DND-41 (cell line): Measurements from ENCODE around the gene AP1M1.

ENCODE experiments used
- ATAC-seq: fragments of 200-7000 bp; cut with Tn5 transposase; 3 replicates; pipeline ENCODE4 v1.9.1; 2021; ENCODE audit warnings: low read depth; ENCODE audit not compliant: insufficient read depth
- DNase-seq: peaks from one replicate; pipeline ENCODE4 v3.0.0-alpha.2; 2020
- H2AFZ ChIP-seq: 2 replicates; pipeline ENCODE4 v1.6.0; 2012; ENCODE audit warnings: low read depth, low read length
- H3K27ac ChIP-seq: 2 replicates; pipeline ENCODE4 v1.5.1; 2012; ENCODE audit warnings: low read length, inconsistent platforms
- H3K27me3 ChIP-seq: fragments of 200-600 bp; sonication (generic); 2 replicates; pipeline ENCODE4 v1.6.0; 2012; ENCODE audit warnings: low read length, mild to moderate bottlenecking, inconsistent platforms; ENCODE audit not compliant: insufficient read depth, poor library complexity
- H3K36me3 ChIP-seq: 2 replicates; pipeline ENCODE4 v1.5.1; 2012; ENCODE audit warnings: low read length, inconsistent platforms; ENCODE audit not compliant: insufficient read depth
- H3K4me1 ChIP-seq: 2 replicates; pipeline ENCODE4 v1.5.1; 2012; ENCODE audit warnings: mild to moderate bottlenecking, low read length; ENCODE audit not compliant: insufficient read depth
- H3K4me2 ChIP-seq: 2 replicates; pipeline ENCODE4 v1.6.0; 2012; ENCODE audit warnings: mild to moderate bottlenecking, moderate library complexity, low read length, inconsistent platforms; ENCODE audit not compliant: insufficient read depth
- H3K4me3 ChIP-seq, 2 experiments: fragments of 200-600 bp in 1 of 2; shearing (Covaris generic) in 1 of 2; 2 replicates each; pipeline ENCODE4 v1.5.1; 2012 to 2016; ENCODE audit warnings: inconsistent platforms in 2 of 2, low read length in 2 of 2, mild to moderate bottlenecking in 2 of 2, low read depth in 1 of 2, moderate library complexity in 1 of 2
- H3K79me2 ChIP-seq: 2 replicates; pipeline ENCODE4 v1.6.0; 2012; ENCODE audit warnings: low read length, inconsistent platforms; ENCODE audit not compliant: insufficient read depth
- H3K9ac ChIP-seq: 2 replicates; pipeline ENCODE4 v1.6.0; 2012; ENCODE audit warnings: low read depth, mild to moderate bottlenecking, inconsistent platforms, low read length, moderate library complexity
- H3K9me3 ChIP-seq: 2 replicates; pipeline ENCODE4 v1.5.1; 2012; ENCODE audit warnings: low read length, moderate library complexity, mild to moderate bottlenecking, inconsistent platforms; ENCODE audit not compliant: insufficient read depth, severe bottlenecking
- H4K20me1 ChIP-seq: 2 replicates; pipeline ENCODE4 v1.6.0; 2012; ENCODE audit warnings: low read length; ENCODE audit not compliant: insufficient read depth
- CTCF ChIP-seq: IDR thresholded peaks from 2 replicates; pipeline ENCODE4 v1.5.1; 2012; ENCODE audit warnings: borderline replicate concordance, low read length, moderate library complexity, mild to moderate bottlenecking; ENCODE audit not compliant: poor library complexity, severe bottlenecking; ENCODE audit errors: extremely low read depth
- EZH2 ChIP-seq: IDR thresholded peaks from 3 replicates; pipeline ENCODE4 v1.6.1; 2012; ENCODE audit warnings: borderline replicate concordance, low read depth, mild to moderate bottlenecking, moderate library complexity, low read length, inconsistent platforms; ENCODE audit not compliant: severe bottlenecking

Gene AP1M1

DNA sequence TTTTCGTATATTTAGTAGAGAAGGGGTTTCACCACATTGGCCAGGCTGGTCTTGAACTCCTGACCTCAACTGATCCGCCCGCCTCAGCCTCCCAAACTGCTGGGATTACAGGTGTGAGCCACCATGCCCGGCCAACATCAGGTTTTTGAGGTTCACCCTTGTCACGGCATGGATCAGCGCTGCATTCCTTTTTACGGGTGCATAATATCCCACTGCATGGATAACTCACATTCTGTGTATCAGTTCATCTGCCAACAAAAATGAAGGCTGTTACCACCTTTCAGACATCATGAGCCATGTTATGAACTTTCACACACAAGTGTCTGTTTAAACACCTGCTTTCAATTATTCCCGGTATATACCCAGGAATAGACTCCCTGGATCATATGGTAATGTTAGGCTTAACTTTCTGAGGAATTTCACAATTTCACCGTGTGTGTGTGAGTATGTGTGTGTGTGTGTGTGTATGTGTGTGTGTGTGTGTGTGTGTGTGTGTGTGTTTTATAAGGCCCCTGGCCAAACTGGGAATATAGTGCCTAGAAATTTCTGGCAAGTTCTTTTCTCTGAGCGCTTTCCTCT lies 52.2 kb downstream of the AP1M1 start:
- Histone ChIP-seq H3K4me1 (no peaks in the 10 kb centered on the region), H3K27ac (no peak overlapping the region), H3K9ac (no peak overlapping the region), H3K79me2 (no peaks in the 10 kb centered on the region), H3K4me3 (no peak overlapping the region), H3K36me3 (no peaks in the 10 kb centered on the region), H3K9me3 (no peaks in the 10 kb centered on the region), H3K27me3 (no peaks in the 10 kb centered on the region), H2AFZ (no peak overlapping the region), H3K4me2 (no peak overlapping the region), H4K20me1 (0 out of 2 replicates have a peak, but pooled peaks cover 1% of the 10 kb centered on the region)
- ATAC-seq (no peak), DNase-seq (no peak)
- no peak for TF ChIP-seq EZH2
- no peak for TF ChIP-seq CTCF

GRCh38 chr19:16252459-16253205 lies 54.9 kb downstream of the AP1M1 start:
- no peak for TF ChIP-seq EZH2
- DNase-seq = no peak
- no peaks in the 10 kb centered on the region for H3K4me1 ChIP-seq

DNA sequence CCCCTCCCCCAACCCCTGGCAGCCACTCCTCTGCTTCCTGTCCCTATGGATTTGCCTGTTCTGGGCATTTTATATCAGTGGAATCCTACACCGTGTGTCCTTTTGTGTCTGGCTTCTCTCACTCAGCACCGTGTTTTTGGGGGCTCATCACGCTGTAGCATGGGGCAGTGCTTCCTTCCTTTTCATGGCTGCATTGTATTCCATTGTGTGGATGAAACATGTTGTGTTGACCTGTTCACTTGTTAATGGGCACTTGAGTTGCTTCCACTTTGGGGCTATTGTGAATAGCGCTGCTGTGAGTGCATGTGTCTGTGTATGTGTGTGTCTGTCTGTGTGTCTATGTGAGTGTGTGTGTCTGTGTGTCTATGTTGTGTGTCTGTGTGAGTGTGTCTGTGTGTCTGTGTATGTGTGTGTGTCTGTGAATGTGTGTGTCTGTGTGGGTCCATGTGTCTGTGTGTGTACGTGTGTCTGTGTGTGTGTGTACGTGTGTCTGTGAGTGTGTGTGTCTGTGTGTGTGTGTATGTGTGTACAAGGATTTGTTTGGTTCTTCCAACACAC lies 57.2 kb downstream of the AP1M1 start:
- ATAC-seq (no peak), DNase-seq (no peak)
- Histone ChIP-seq H3K27ac (no peak overlapping the region), H3K4me1 (no peaks in the 10 kb centered on the region), H3K79me2 (no peaks in the 10 kb centered on the region), H3K9me3 (no peaks in the 10 kb centered on the region), H3K36me3 (no peaks in the 10 kb centered on the region), H4K20me1 (0 out of 2 replicates have a peak, but pooled peaks cover 3% of the 10 kb centered on the region), H3K4me3 (no peak overlapping the region), H3K4me2 (no peak overlapping the region), H2AFZ (no peak overlapping the region), H3K9ac (no peak overlapping the region), H3K27me3 (no peaks in the 10 kb centered on the region)
- TF ChIP-seq EZH2 (no peak), CTCF (no peak)

More at GRCh38 chr19:16252459-16253205, 54.9 kb downstream of the AP1M1 start:
- no peak overlapping the region for H3K4me3 ChIP-seq
- H3K79me2 ChIP-seq = no peaks in the 10 kb centered on the region
- no peak overlapping the region for H2AFZ ChIP-seq
- no peak for ATAC-seq
- no peak overlapping the region for H3K4me2 ChIP-seq
- H4K20me1 ChIP-seq = 0 out of 2 replicates have a peak, but pooled peaks cover 3% of the 10 kb centered on the region
- no peaks in the 10 kb centered on the region for H3K9me3 ChIP-seq
- H3K27me3 ChIP-seq = no peaks in the 10 kb centered on the region
- H3K36me3 ChIP-seq = no peaks in the 10 kb centered on the region
- no peak overlapping the region for H3K9ac ChIP-seq
- no peak overlapping the region for H3K27ac ChIP-seq

DNA sequence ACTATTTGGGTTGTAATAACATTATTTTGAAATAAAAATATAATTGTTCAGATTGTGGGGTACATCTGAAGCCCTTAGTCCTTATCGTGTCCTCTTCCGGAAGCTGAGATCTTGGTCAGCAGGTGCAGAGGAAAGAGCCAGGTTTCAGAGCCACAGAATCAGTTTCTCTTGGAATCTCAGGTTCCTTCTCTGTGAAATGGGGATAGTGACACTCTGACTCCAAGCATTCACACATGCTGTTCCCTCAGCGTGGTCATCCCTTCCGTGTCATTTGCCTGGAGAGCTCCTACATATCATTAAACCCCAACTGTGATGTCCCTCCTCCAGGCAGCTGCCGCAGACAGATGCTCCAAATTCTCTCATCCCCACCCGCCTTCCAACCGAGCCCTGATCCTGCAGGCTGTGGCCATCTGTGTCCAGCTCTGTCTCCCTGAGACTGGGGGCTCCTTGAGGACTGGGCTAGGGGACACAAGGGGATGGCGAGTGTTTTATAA lies 59.8 kb downstream of the AP1M1 start:
- Histone ChIP-seq H3K27me3 (peaks cover 2% of the 10 kb centered on the region), H3K9me3 (no peaks in the 10 kb centered on the region), H3K4me1 (no peaks in the 10 kb centered on the region), H4K20me1 (peaks cover 11% of the 10 kb centered on the region; the same call in 1 of the 2 replicates), H3K36me3 (no peaks in the 10 kb centered on the region), H3K79me2 (no peaks in the 10 kb centered on the region), H3K27ac (no peak overlapping the region), H3K9ac (no peak overlapping the region), H3K4me2 (no peak overlapping the region), H3K4me3 (no peak overlapping the region), H2AFZ (no peak overlapping the region)
- TF ChIP-seq CTCF (no peak), EZH2 (no peak)
- DNase-seq (no peak), ATAC-seq (no peak)
